ENCODE data around the gene AGBL3. TPM values are rescaled to one million over a fixed set of nuclear protein-coding genes. Genes with fewer than 3 reads are reported as not detected.

Gene AGBL3
- total RNA-seq, 1 donor: 2.2 TPM

DNA sequence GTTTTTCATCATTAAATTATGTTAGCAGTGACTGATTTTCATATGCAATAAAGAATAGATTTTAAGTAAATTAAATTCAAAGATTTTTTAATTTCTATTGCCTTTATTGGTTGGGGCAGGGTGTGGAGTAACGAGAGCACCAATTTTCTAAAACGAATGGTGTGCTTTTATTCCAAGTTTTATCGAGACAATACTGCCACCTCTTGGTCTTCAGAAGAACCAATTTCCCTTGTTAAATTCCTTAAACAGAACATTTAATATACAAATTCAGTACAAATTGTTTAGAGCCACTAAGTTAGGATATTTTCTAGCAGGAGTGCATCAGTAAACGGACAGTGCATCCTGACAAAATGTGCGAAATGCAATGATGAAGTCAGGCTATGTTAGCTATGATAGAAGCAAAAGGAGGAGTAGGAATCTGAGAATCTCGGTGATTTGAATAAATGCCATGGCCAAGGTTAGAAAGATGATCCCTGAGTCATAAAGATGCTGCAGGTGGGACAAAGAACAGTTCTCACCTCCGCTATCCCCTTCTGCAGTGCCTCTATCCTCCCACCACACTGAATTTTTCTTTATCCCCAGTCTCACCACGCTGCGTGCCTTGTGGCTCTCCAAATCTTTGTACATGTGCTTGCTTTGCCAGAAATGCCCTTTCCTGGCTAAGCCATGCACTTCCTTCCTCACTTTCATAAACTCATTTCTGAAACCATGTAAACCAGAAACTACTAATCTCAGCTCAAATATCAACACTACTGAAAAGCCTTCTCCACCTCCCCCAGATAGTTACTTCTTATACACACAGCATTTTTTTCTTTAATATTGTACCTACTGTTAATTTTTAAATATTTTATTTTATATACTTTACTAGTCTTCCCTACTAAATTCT, 31.9 kb upstream of the AGBL3 start:
- H3K4me2 ChIP-seq (ENCODE audit: insufficient read depth, low read length): no peak overlapping the region
- TF ChIP-seq, protein P1, sequence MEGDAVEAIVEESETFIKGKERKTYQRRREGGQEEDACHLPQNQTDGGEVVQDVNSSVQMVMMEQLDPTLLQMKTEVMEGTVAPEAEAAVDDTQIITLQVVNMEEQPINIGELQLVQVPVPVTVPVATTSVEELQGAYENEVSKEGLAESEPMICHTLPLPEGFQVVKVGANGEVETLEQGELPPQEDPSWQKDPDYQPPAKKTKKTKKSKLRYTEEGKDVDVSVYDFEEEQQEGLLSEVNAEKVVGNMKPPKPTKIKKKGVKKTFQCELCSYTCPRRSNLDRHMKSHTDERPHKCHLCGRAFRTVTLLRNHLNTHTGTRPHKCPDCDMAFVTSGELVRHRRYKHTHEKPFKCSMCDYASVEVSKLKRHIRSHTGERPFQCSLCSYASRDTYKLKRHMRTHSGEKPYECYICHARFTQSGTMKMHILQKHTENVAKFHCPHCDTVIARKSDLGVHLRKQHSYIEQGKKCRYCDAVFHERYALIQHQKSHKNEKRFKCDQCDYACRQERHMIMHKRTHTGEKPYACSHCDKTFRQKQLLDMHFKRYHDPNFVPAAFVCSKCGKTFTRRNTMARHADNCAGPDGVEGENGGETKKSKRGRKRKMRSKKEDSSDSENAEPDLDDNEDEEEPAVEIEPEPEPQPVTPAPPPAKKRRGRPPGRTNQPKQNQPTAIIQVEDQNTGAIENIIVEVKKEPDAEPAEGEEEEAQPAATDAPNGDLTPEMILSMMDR (IDR thresholded peaks at IDR 0.05; ENCODE audit: extremely low read depth, low read depth, low read length): peak; percentile 41
- H3K36me3 ChIP-seq (ENCODE audit: insufficient read depth, low read length): peaks cover 97% of the 10 kb centered on the region
- peaks cover 20% of the 10 kb centered on the region for H4K20me1 ChIP-seq (ENCODE audit: insufficient read depth, low read length)
- H3K27ac ChIP-seq (ENCODE audit: low read depth, low read length): no peak overlapping the region
- H2AFZ ChIP-seq (ENCODE audit: low read length): no peak overlapping the region
- no peak for DNase-seq (ENCODE audit: insufficient read length, low spot score, missing footprints)
- H3K27me3 ChIP-seq (ENCODE audit: insufficient read depth, low read length): no peaks in the 10 kb centered on the region
- no peaks in the 10 kb centered on the region for H3K4me1 ChIP-seq (ENCODE audit: insufficient read depth, low read length)
- H3K79me2 ChIP-seq (ENCODE audit: insufficient read depth, low read length): peaks cover 14% of the 10 kb centered on the region
- no peak overlapping the region for H3K4me3 ChIP-seq (ENCODE audit: insufficient read depth, low read length)
- no peaks in the 10 kb centered on the region for H3K9me3 ChIP-seq (ENCODE audit: low read depth, low read length)

DNA sequence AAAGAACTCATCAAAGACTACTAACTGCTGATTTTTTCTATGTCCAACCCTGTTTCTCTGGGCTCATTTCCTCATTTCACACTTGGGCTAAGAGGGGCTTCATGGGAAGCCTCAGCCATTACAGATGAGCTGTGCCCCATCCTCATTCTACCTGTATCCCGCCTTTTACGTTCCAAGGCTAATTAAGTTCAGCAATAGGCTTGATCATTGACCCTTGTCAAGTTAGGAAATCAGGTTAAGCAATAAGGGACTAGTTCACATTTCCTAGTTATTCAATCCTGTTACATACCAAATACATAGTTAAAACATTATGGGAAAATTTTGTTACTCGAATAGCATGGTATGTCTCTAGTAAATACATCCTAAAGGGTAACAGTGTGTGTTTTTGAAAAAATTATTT, 29.3 kb upstream of the AGBL3 start:
- peaks cover 16% of the 10 kb centered on the region for H4K20me1 ChIP-seq (ENCODE audit: insufficient read depth, low read length)
- H3K36me3 ChIP-seq (ENCODE audit: insufficient read depth, low read length): peaks cover 97% of the 10 kb centered on the region
- TF ChIP-seq, protein P1 (IDR thresholded peaks at IDR 0.05; ENCODE audit: extremely low read depth, low read depth, low read length): no peak
- no peaks in the 10 kb centered on the region for H3K9me3 ChIP-seq (ENCODE audit: low read depth, low read length)
- peaks cover 12% of the 10 kb centered on the region for H3K79me2 ChIP-seq (ENCODE audit: insufficient read depth, low read length)
- no peak overlapping the region for H2AFZ ChIP-seq (ENCODE audit: low read length)
- H3K27me3 ChIP-seq (ENCODE audit: insufficient read depth, low read length): no peaks in the 10 kb centered on the region
- H3K4me1 ChIP-seq (ENCODE audit: insufficient read depth, low read length): no peaks in the 10 kb centered on the region
- no peak overlapping the region for H3K4me3 ChIP-seq (ENCODE audit: insufficient read depth, low read length)
- DNase-seq (ENCODE audit: insufficient read length, low spot score, missing footprints): no peak
- no peak overlapping the region for H3K27ac ChIP-seq (ENCODE audit: low read depth, low read length)
- no peak overlapping the region for H3K4me2 ChIP-seq (ENCODE audit: insufficient read depth, low read length)

DNA sequence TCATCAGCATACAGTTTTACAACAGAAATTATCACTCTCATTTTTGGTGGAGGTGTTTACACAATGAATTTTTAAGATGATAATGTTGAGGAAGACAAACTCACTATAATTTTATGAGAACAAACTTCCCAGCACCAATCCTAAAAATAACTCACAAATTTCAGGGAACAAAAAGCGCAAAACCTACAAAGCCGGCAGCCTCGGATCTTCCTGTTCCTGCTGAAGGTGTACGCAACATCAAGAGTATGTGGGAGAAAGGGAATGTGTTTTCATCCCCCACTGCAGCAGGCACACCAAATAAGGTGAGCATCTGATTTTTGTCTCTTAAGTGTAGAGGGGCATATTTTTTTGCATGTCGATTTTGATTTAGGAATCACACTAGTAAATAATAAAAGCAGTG, 26.5 kb upstream of the AGBL3 start:
- no peak for DNase-seq (ENCODE audit: insufficient read length, low spot score, missing footprints)
- peak overlapping the region; percentile 21 for H3K27ac ChIP-seq (ENCODE audit: low read depth, low read length)
- H3K4me1 ChIP-seq (ENCODE audit: insufficient read depth, low read length): no peaks in the 10 kb centered on the region
- no peaks in the 10 kb centered on the region for H3K9me3 ChIP-seq (ENCODE audit: low read depth, low read length)
- no peak overlapping the region for H3K4me3 ChIP-seq (ENCODE audit: insufficient read depth, low read length)
- peaks cover 10% of the 10 kb centered on the region for H3K79me2 ChIP-seq (ENCODE audit: insufficient read depth, low read length)
- peaks cover 10% of the 10 kb centered on the region for H4K20me1 ChIP-seq (ENCODE audit: insufficient read depth, low read length)
- no peak overlapping the region for H2AFZ ChIP-seq (ENCODE audit: low read length)
- no peak overlapping the region for H3K4me2 ChIP-seq (ENCODE audit: insufficient read depth, low read length)
- TF ChIP-seq, protein P1 (IDR thresholded peaks at IDR 0.05; ENCODE audit: extremely low read depth, low read depth, low read length): no peak
- H3K27me3 ChIP-seq (ENCODE audit: insufficient read depth, low read length): no peaks in the 10 kb centered on the region
- H3K36me3 ChIP-seq (ENCODE audit: insufficient read depth, low read length): peaks cover 96% of the 10 kb centered on the region

DNA sequence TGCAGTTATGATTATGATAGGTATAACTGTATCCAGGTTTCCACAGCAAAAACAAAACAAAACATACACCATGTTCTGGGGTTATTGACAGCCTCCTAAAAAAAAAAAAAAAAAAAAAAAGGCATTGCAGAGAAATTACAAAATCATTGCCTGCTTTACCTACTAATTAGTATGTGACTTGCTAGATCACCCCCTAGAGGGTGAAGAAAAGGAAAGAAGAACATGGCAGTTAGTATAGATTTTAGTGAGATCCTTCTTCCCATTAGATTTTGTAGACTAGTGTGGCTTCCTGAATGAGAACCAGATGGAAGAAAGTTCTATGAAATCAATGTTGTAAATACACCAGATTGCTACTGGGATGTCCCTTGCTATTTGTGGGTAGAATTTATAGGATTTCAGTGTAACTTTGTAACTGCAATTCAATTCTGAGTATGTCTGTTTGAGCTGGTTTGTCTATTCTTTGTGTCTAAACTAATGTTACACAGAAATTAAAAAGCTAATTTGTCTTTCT, 24.0 kb upstream of the AGBL3 start:
- Histone ChIP-seq H3K4me1 (ENCODE audit: insufficient read depth, low read length) (no peaks in the 10 kb centered on the region), H3K27me3 (ENCODE audit: insufficient read depth, low read length) (no peaks in the 10 kb centered on the region), H2AFZ (ENCODE audit: low read length) (no peak overlapping the region), H3K9me3 (ENCODE audit: low read depth, low read length) (no peaks in the 10 kb centered on the region), H3K4me3 (ENCODE audit: insufficient read depth, low read length) (no peak overlapping the region), H3K36me3 (ENCODE audit: insufficient read depth, low read length) (peaks cover 96% of the 10 kb centered on the region), H4K20me1 (ENCODE audit: insufficient read depth, low read length) (no peaks in the 10 kb centered on the region), H3K27ac (ENCODE audit: low read depth, low read length) (peak overlapping the region; percentile 8), H3K79me2 (ENCODE audit: insufficient read depth, low read length) (peaks cover 3% of the 10 kb centered on the region), H3K4me2 (ENCODE audit: insufficient read depth, low read length) (no peak overlapping the region)
- TF ChIP-seq, protein P1 (IDR thresholded peaks at IDR 0.05; ENCODE audit: extremely low read depth, low read depth, low read length): no peak
- DNase-seq (ENCODE audit: insufficient read length, low spot score, missing footprints): no peak

Data from osteoblast (primary cell).